H9 (cell line): ENCODE data around the gene TBXAS1. TPM values are rescaled to one million over a fixed set of nuclear protein-coding genes. Genes with fewer than 3 reads are reported as not detected.

Source experiments
- DNase-seq: peaks from one replicate; pipeline ENCODE4 v3.0.0-alpha.2; 2017
- H2AFZ ChIP-seq: one replicate; pipeline ENCODE4 v1.6.1; 2013; ENCODE audit warnings: mild to moderate bottlenecking, low read length, control low read depth, moderate library complexity
- H2AK5ac ChIP-seq: 2 replicates; pipeline ENCODE4 v1.6.1; 2013; ENCODE audit warnings: low read length, control low read depth, mixed read lengths; ENCODE audit not compliant: insufficient read length
- H2BK120ac ChIP-seq: one replicate; pipeline ENCODE4 v1.6.1; 2013; ENCODE audit warnings: low read depth, mild to moderate bottlenecking, low read length, control low read depth, inconsistent platforms; ENCODE audit not compliant: poor library complexity, severe bottlenecking
- H2BK12ac ChIP-seq: 2 replicates; pipeline ENCODE4 v1.6.1; 2013; ENCODE audit warnings: low read length, control low read depth, mixed read lengths, low read depth; ENCODE audit not compliant: insufficient read length
- H2BK15ac ChIP-seq: 2 replicates; pipeline ENCODE4 v1.6.1; 2013; ENCODE audit warnings: low read depth, low read length, control low read depth
- H2BK20ac ChIP-seq: one replicate; pipeline ENCODE4 v1.6.1; 2013; ENCODE audit warnings: low read depth, mild to moderate bottlenecking, low read length, control low read depth, inconsistent platforms; ENCODE audit not compliant: poor library complexity, severe bottlenecking
- H2BK5ac ChIP-seq: 2 replicates; pipeline ENCODE4 v1.6.1; 2013; ENCODE audit warnings: low read length, control low read depth, mixed read lengths; ENCODE audit not compliant: insufficient read length
- H3K14ac ChIP-seq: 2 replicates; pipeline ENCODE4 v1.6.1; 2013; ENCODE audit warnings: low read length, control low read depth; ENCODE audit not compliant: insufficient read depth
- H3K18ac ChIP-seq: 2 replicates; pipeline ENCODE4 v1.6.1; 2013; ENCODE audit warnings: low read depth, mild to moderate bottlenecking, mixed read lengths, low read length, control low read depth; ENCODE audit not compliant: insufficient read length
- H3K23ac ChIP-seq: 2 replicates; pipeline ENCODE4 v1.6.1; 2013; ENCODE audit warnings: low read length, control low read depth, mixed read lengths, low read depth; ENCODE audit not compliant: insufficient read length
- H3K23me2 ChIP-seq: 2 replicates; pipeline ENCODE4 v1.6.1; 2013; ENCODE audit warnings: low read depth, mild to moderate bottlenecking, mixed read lengths, low read length, control low read depth; ENCODE audit not compliant: insufficient read length, poor library complexity, severe bottlenecking
- H3K27ac ChIP-seq: 2 replicates; pipeline ENCODE4 v1.5.1; 2013; ENCODE audit warnings: low read length, control low read depth, mixed read lengths, low read depth; ENCODE audit not compliant: insufficient read length
- H3K27me3 ChIP-seq: 2 replicates; pipeline ENCODE4 v1.6.1; 2013; ENCODE audit warnings: low read length, control low read depth, inconsistent platforms; ENCODE audit not compliant: insufficient read depth
- H3K4ac ChIP-seq: 2 replicates; pipeline ENCODE4 v1.6.1; 2013; ENCODE audit warnings: low read depth, mild to moderate bottlenecking, control low read depth, inconsistent platforms, low read length, moderate library complexity
- H3K4me1 ChIP-seq: 2 replicates; pipeline ENCODE4 v1.6.1; 2013; ENCODE audit warnings: low read length, control low read depth, inconsistent platforms; ENCODE audit not compliant: insufficient read depth
- H3K4me2 ChIP-seq: 2 replicates; pipeline ENCODE4 v1.6.1; 2013; ENCODE audit warnings: low read length, control low read depth, mixed read lengths; ENCODE audit not compliant: insufficient read length, insufficient read depth
- H3K56ac ChIP-seq: 2 replicates; pipeline ENCODE4 v1.6.1; 2013; ENCODE audit warnings: low read depth, mild to moderate bottlenecking, mixed read lengths, low read length, control low read depth; ENCODE audit not compliant: insufficient read length
- H3K79me1 ChIP-seq: 2 replicates; pipeline ENCODE4 v1.6.1; 2013; ENCODE audit warnings: low read depth, mild to moderate bottlenecking, moderate library complexity, low read length, control low read depth, inconsistent platforms; ENCODE audit not compliant: insufficient read depth, poor library complexity, severe bottlenecking
- H3K79me2 ChIP-seq: 2 replicates; pipeline ENCODE4 v1.6.1; 2013; ENCODE audit warnings: low read length, control low read depth, inconsistent platforms; ENCODE audit not compliant: insufficient read depth
- H3K9ac ChIP-seq: 2 replicates; pipeline ENCODE4 v1.6.1; 2013; ENCODE audit warnings: low read length, control low read depth, mixed read lengths; ENCODE audit not compliant: insufficient read length; ENCODE audit errors: extremely low read depth
- H3K9me3 ChIP-seq: one replicate; pipeline ENCODE4 v1.6.1; 2013; ENCODE audit warnings: low read depth, low read length, inconsistent platforms; ENCODE audit not compliant: control insufficient read depth
- H3T11ph ChIP-seq: one replicate; pipeline ENCODE4 v1.6.1; 2013; ENCODE audit warnings: mild to moderate bottlenecking, low read length, control low read depth, inconsistent platforms
- H4K20me1 ChIP-seq: one replicate; pipeline ENCODE4 v1.6.1; 2013; ENCODE audit not compliant: control insufficient read depth, insufficient read length, insufficient read depth
- H4K5ac ChIP-seq: 2 replicates; pipeline ENCODE4 v1.6.1; 2013; ENCODE audit warnings: low read depth, mild to moderate bottlenecking, mixed read lengths, low read length, control low read depth; ENCODE audit not compliant: insufficient read length
- H4K8ac ChIP-seq: replicated peaks from 2 replicates; pipeline ENCODE4 v1.6.1; 2013; ENCODE audit warnings: low read length, control low read depth, mixed read lengths, low read depth; ENCODE audit not compliant: insufficient read length
- H4K91ac ChIP-seq: 2 replicates; pipeline ENCODE4 v1.6.1; 2013; ENCODE audit warnings: low read depth, mild to moderate bottlenecking, moderate library complexity, mixed read lengths, low read length, control low read depth; ENCODE audit not compliant: insufficient read length
- H3K27ac Mint-ChIP-seq, 3 experiments: 2 replicates in 2 of 3; 3 replicates in 1 of 3; pipeline ENCODE4 v1.8.0; 2020 to 2021; ENCODE audit warnings: mixed read lengths in 3 of 3, mild to moderate bottlenecking in 1 of 3, moderate library complexity in 1 of 3
- H3K27me3 Mint-ChIP-seq: 2 replicates; pipeline ENCODE4 v1.8.0; 2021; ENCODE audit warnings: low read depth, mild to moderate bottlenecking, moderate library complexity, mixed read lengths
- H3K36me3 Mint-ChIP-seq, 3 experiments: 2 replicates in 2 of 3; 3 replicates in 1 of 3; pipeline ENCODE4 v1.8.0; 2020 to 2021; ENCODE audit warnings: low read depth in 3 of 3, mixed read lengths in 3 of 3; ENCODE audit not compliant: insufficient read depth in 1 of 3
- H3K4me1 Mint-ChIP-seq, 2 experiments: 2 replicates each; pipeline ENCODE4 v1.8.0; 2020; ENCODE audit warnings: mixed read lengths in 2 of 2
- H3K4me3 Mint-ChIP-seq, 2 experiments: 2 replicates in 1 of 2; 3 replicates in 1 of 2; pipeline ENCODE4 v1.8.0; 2020 to 2021; ENCODE audit warnings: mild to moderate bottlenecking in 2 of 2, mixed read lengths in 2 of 2, moderate library complexity in 1 of 2
- H3K9me3 Mint-ChIP-seq, 2 experiments: 2 replicates in 1 of 2; 3 replicates in 1 of 2; pipeline ENCODE4 v1.8.0; 2020; ENCODE audit warnings: mild to moderate bottlenecking in 2 of 2, mixed read lengths in 2 of 2, moderate library complexity in 1 of 2
- CTCF ChIP-seq: fragments of 200-600 bp; sonication (generic); conservative IDR thresholded peaks from 3 replicates; pipeline ENCODE4 v1.8.0; 2021; ENCODE audit warnings: antibody characterized with exemption, mild to moderate bottlenecking
- WGBS: extraction: QIAGEN DNeasy Blood & Tissue Kit; methylation state at CpG from one replicate; pipeline ENCODE4 v1.1.7; 2013; ENCODE audit warnings: missing lambda C conversion rate, low lambda C conversion rate, mixed read lengths; ENCODE audit not compliant: insufficient read length; ENCODE audit errors: extremely low coverage; 5-methylcytosine and 5-hydroxymethylcytosine counted together
- total RNA-seq: library from RNA; stranded (reverse); gene quantifications from 2 replicates; pipeline ENCODE4 v1.2.1, GENCODE V29; 2021

TBXAS1 gene
- total RNA-seq, 1 experiment from 2014 or later: 0.39 TPM

- Mint-ChIP-seq H3K4me3 (no peak overlapping the region), H3K27me3 (peaks cover 9% of the 10 kb centered on the region; the same call in 1 of the 2 replicates), H3K9me3 (peaks cover 11 to 16% of the 10 kb centered on the region in 2 experiments), H3K27ac (no peak overlapping the region), H3K36me3 (peaks cover 0 to 2% (median 2%) of the 10 kb centered on the region in 3 experiments; a peak in 3 of 7 replicates), H3K4me1 (no peaks in the 10 kb centered on the region)
- Histone ChIP-seq H3K23me2 (no peaks in the 10 kb centered on the region), H3K4me2 (no peak overlapping the region), H2BK120ac (no peak overlapping the region), H4K8ac (no peak overlapping the region), H3K9ac (no peak overlapping the region), H3K79me1 (no peaks in the 10 kb centered on the region), H3K23ac (no peak overlapping the region), H2BK20ac (no peak overlapping the region), H2AFZ (no peak overlapping the region), H3K4me1 (no peaks in the 10 kb centered on the region), H2BK5ac (no peak overlapping the region), H3K4ac (no peak overlapping the region), H2AK5ac (no peak overlapping the region), H3K18ac (no peak overlapping the region), H4K5ac (no peak overlapping the region), H3K27me3 (no peaks in the 10 kb centered on the region), H4K20me1 (no peaks in the 10 kb centered on the region), H3T11ph (no peak overlapping the region), H3K27ac (no peak overlapping the region), H2BK12ac (no peak overlapping the region), H3K9me3 (no peaks in the 10 kb centered on the region), H3K79me2 (no peaks in the 10 kb centered on the region), H2BK15ac (no peak overlapping the region), H3K56ac (no peak overlapping the region), H3K14ac (no peak overlapping the region), H4K91ac (no peak overlapping the region)
- DNase-seq: no peak
- no CpG with 5 or more reads among the region's 7 CpGs for WGBS
- TF ChIP-seq CTCF: no peak
Observed at GRCh38 chr7:139866047-139866837, 37.2 kb downstream of the TBXAS1 start.
